Keratinocyte (primary cell): ENCODE measurements around the gene HTRA3. TPM values are rescaled to one million over a fixed set of nuclear protein-coding genes. Genes with fewer than 3 reads are reported as not detected.

Experiments
- DNase-seq: peaks from one replicate; pipeline ENCODE4 v3.0.0-alpha.2; 2011; ENCODE audit warnings: low read depth, missing footprints, low spot score
- FAIRE-seq: peaks from 2 replicates; lab custom pipeline; 2011; peaks lifted over from hg19 to GRCh38; lab: Jason Lieb, UNC
- H2AFZ ChIP-seq: 2 replicates; pipeline ENCODE4 v1.6.0; 2012; ENCODE audit warnings: low read length, control low read depth, inconsistent platforms; ENCODE audit not compliant: control insufficient read depth
- H3K27ac ChIP-seq: 2 replicates; pipeline ENCODE4 v1.5.1; 2011; ENCODE audit warnings: low read length; ENCODE audit not compliant: control insufficient read depth, insufficient read depth
- H3K27me3 ChIP-seq: 3 replicates; pipeline ENCODE4 v1.6.0; 2011; ENCODE audit warnings: low read length; ENCODE audit not compliant: control insufficient read depth, insufficient read depth; ENCODE audit errors: extremely low read depth
- H3K36me3 ChIP-seq, 2 experiments: 2 replicates in 1 of 2; 3 replicates in 1 of 2; pipeline ENCODE4 v1.5.1; 2011; ENCODE audit warnings: low read length in 2 of 2, mild to moderate bottlenecking in 1 of 2; ENCODE audit not compliant: control insufficient read depth in 2 of 2, insufficient read depth in 2 of 2; ENCODE audit errors: extremely low read depth in 1 of 2
- H3K4me1 ChIP-seq: 3 replicates; pipeline ENCODE4 v1.5.1; 2011; ENCODE audit warnings: low read length; ENCODE audit not compliant: control insufficient read depth, insufficient read depth; ENCODE audit errors: extremely low read depth
- H3K4me2 ChIP-seq: 3 replicates; pipeline ENCODE4 v1.6.0; 2011; ENCODE audit warnings: low read depth, low read length; ENCODE audit not compliant: control insufficient read depth, insufficient read depth; ENCODE audit errors: extremely low read depth
- H3K4me3 ChIP-seq, 3 experiments: fragments of 200-600 bp in 1 of 3; sonication (generic) in 1 of 3; 2 replicates in 2 of 3; 3 replicates in 1 of 3; pipeline ENCODE4 v1.5.1; 2011 to 2016; ENCODE audit warnings: low read length in 3 of 3, mild to moderate bottlenecking in 3 of 3, control low read depth in 2 of 3, inconsistent platforms in 1 of 3, low read depth in 1 of 3, mixed read lengths in 1 of 3, mixed run types in 1 of 3, moderate library complexity in 1 of 3; ENCODE audit not compliant: control insufficient read depth in 2 of 3, insufficient read depth in 2 of 3; ENCODE audit errors: extremely low read depth in 1 of 3
- H3K79me2 ChIP-seq: 2 replicates; pipeline ENCODE4 v1.6.0; 2012; ENCODE audit warnings: low read length; ENCODE audit not compliant: control insufficient read depth, insufficient read depth
- H3K9ac ChIP-seq: 3 replicates; pipeline ENCODE4 v1.6.0; 2011; ENCODE audit warnings: low read length; ENCODE audit not compliant: control insufficient read depth, insufficient read depth; ENCODE audit errors: extremely low read depth
- H3K9me1 ChIP-seq: 3 replicates; pipeline ENCODE4 v1.6.0; 2011; ENCODE audit warnings: low read length; ENCODE audit not compliant: control insufficient read depth, insufficient read depth; ENCODE audit errors: extremely low read depth
- H3K9me3 ChIP-seq: 2 replicates; pipeline ENCODE4 v1.5.1; 2012; ENCODE audit warnings: low read depth, low read length; ENCODE audit not compliant: control insufficient read depth
- H4K20me1 ChIP-seq: 3 replicates; pipeline ENCODE4 v1.6.0; 2011; ENCODE audit warnings: low read length; ENCODE audit not compliant: control insufficient read depth, insufficient read depth; ENCODE audit errors: extremely low read depth
- EZH2 ChIP-seq: IDR thresholded peaks from one replicate; pipeline ENCODE4 v1.6.1; 2012; ENCODE audit warnings: inconsistent platforms, mild to moderate bottlenecking, low read length, moderate library complexity
- dilution Hi-C: fragments of 300-500 bp; cut with MboI; formaldehyde crosslinking; loops from one replicate; pipeline ENCODE4 v1.7.0; 2020; ENCODE audit warnings: low sequenced_read_pairs; ENCODE audit not compliant: extremely low pct_ligation_motif_present
- polyA plus RNA-seq, 5 experiments: library from polyadenylated mRNA; depleted of rRNA in 3 of 5; stranded (reverse) in 3 of 5; stranded (forward) in 1 of 5; unstranded in 1 of 5; fragments of >200 nt; gene quantifications; 1 replicate in 1 of 5; 2 replicates in 3 of 5; 3 replicates in 1 of 5; pipeline versions ENCODE4 v1.2.1 to v1.2.3, GENCODE V29; 2011 to 2012; ENCODE audit warnings: missing spikeins in 2 of 5, low read depth in 1 of 5, low replicate concordance in 1 of 5
- TF ChIP-seq, protein P1 (sequence below), 3 experiments: IDR thresholded peaks in 1 of 3; conservative IDR thresholded peaks in 1 of 3; optimal IDR thresholded peaks in 1 of 3; 2 replicates in 2 of 3; 3 replicates in 1 of 3; pipeline versions ENCODE3 to v1.5.1; 2011; ENCODE audit warnings: low read length in 3 of 3, mild to moderate bottlenecking in 3 of 3, moderate library complexity in 2 of 3, control low read depth in 1 of 3, inconsistent platforms in 1 of 3; ENCODE audit not compliant: insufficient read depth in 2 of 3; ENCODE audit errors: extremely low read depth in 1 of 3

HTRA3 gene
- polyA plus RNA-seq, 1 donor (not counting 4 experiments of a cell fraction or from before 2014, with no cell fraction given): not detected

DNA sequence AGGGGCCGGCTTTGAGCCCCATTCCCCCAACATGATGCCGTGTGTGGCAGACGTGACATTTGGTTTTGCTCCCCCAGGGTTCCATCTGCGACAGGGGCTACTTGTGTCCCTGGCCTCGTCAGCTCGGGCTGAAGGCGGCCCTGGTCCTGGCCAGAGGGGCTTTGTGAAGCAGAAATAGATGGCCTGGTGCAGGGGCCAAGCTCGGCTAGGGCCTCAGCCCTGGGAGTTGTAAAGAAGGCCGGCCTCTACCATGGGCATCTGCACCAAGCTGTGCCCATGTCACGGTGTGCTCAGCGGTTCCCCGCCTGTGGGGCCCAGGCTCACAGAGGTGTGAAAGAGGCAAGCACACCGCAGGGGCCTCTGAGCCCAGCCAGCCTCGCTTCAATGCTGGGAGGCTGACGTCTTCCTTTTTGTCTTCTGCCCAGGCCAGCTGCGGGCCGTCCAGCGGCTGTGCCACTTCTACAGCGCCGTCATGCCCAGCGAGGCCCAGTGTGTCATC is 38.0 kb upstream of the HTRA3 start:
- peaks cover 4% of the 10 kb centered on the region for H3K79me2 ChIP-seq
- no peaks in the 10 kb centered on the region for H3K27me3 ChIP-seq
- FAIRE-seq: no peak
- DNase-seq: no peak
- TF ChIP-seq, protein P1, sequence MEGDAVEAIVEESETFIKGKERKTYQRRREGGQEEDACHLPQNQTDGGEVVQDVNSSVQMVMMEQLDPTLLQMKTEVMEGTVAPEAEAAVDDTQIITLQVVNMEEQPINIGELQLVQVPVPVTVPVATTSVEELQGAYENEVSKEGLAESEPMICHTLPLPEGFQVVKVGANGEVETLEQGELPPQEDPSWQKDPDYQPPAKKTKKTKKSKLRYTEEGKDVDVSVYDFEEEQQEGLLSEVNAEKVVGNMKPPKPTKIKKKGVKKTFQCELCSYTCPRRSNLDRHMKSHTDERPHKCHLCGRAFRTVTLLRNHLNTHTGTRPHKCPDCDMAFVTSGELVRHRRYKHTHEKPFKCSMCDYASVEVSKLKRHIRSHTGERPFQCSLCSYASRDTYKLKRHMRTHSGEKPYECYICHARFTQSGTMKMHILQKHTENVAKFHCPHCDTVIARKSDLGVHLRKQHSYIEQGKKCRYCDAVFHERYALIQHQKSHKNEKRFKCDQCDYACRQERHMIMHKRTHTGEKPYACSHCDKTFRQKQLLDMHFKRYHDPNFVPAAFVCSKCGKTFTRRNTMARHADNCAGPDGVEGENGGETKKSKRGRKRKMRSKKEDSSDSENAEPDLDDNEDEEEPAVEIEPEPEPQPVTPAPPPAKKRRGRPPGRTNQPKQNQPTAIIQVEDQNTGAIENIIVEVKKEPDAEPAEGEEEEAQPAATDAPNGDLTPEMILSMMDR (optimal IDR thresholded peaks at IDR 0.05 in 1 of 3, IDR thresholded peaks at IDR 0.05 in 1 of 3, conservative IDR thresholded peaks at IDR 0.05 in 1 of 3; ENCODE audit: extremely low read depth in 1 of 3, insufficient read depth in 2 of 3, low read length in 3 of 3): no peak
- TF ChIP-seq EZH2: no peak
- H3K4me2 ChIP-seq: no peak overlapping the region
- no peak overlapping the region for H2AFZ ChIP-seq
- no peak overlapping the region for H3K27ac ChIP-seq
- dilution Hi-C loops: no loop called here
- no peaks in the 10 kb centered on the region for H3K9me3 ChIP-seq
- peaks cover 24 to 31% of the 10 kb centered on the region in 2 experiments for H3K36me3 ChIP-seq
- peaks cover 3% of the 10 kb centered on the region for H3K9me1 ChIP-seq
- H4K20me1 ChIP-seq: peaks cover 4% of the 10 kb centered on the region
- H3K9ac ChIP-seq: no peak overlapping the region
- no peak overlapping the region for H3K4me3 ChIP-seq
- H3K4me1 ChIP-seq: peaks cover 13% of the 10 kb centered on the region

DNA sequence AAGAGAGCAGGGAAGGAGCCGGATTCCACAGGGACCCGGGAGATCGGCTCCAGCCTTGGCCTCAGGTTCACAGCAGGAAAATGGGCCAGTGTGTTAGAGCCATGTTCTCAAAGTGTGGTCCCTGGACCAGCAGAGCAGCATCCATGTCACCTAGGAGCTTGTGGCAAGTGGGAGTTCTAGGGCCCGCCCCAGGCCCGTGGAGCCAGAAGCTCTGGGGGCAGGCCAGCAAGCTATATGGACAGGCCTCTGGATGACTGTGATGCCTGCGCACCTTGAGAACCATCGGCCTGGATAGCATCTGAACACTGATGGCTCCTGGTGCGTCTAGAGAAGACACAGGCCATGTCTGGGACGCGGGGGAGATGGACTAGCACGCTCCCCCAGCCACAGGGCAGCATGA is 36.8 kb upstream of the HTRA3 start:
- no peaks in the 10 kb centered on the region for H3K27me3 ChIP-seq
- H3K27ac ChIP-seq: no peak overlapping the region
- peaks cover 29 to 34% of the 10 kb centered on the region in 2 experiments for H3K36me3 ChIP-seq
- TF ChIP-seq EZH2: no peak
- TF ChIP-seq, protein P1 (optimal IDR thresholded peaks at IDR 0.05 in 1 of 3, IDR thresholded peaks at IDR 0.05 in 1 of 3, conservative IDR thresholded peaks at IDR 0.05 in 1 of 3; ENCODE audit: extremely low read depth in 1 of 3, insufficient read depth in 2 of 3, low read length in 3 of 3): no peak
- dilution Hi-C loops: no loop called here
- H3K4me2 ChIP-seq: no peak overlapping the region
- DNase-seq: no peak
- H3K4me1 ChIP-seq: peaks cover 13% of the 10 kb centered on the region
- H4K20me1 ChIP-seq: peaks cover 4% of the 10 kb centered on the region
- H3K4me3 ChIP-seq: no peak overlapping the region
- H3K9ac ChIP-seq: no peak overlapping the region
- H3K9me1 ChIP-seq: peaks cover 3% of the 10 kb centered on the region
- FAIRE-seq: no peak
- H2AFZ ChIP-seq: no peak overlapping the region
- H3K9me3 ChIP-seq: no peaks in the 10 kb centered on the region
- peaks cover 4% of the 10 kb centered on the region for H3K79me2 ChIP-seq
